T1000 (cell line): ENCODE data around the gene RASGRF2.
"Not testable (repeated sequence)": the region's sequence is repeated elsewhere in the genome, so short reads cannot be mapped to it uniquely, and the experiment has no call there.

ENCODE experiments used
- DNase-seq: peaks from one replicate; lab custom pipeline; 2025; ENCODE audit warnings: mixed read lengths; lab: John Stamatoyannopoulos, UW

Gene RASGRF2

DNA sequence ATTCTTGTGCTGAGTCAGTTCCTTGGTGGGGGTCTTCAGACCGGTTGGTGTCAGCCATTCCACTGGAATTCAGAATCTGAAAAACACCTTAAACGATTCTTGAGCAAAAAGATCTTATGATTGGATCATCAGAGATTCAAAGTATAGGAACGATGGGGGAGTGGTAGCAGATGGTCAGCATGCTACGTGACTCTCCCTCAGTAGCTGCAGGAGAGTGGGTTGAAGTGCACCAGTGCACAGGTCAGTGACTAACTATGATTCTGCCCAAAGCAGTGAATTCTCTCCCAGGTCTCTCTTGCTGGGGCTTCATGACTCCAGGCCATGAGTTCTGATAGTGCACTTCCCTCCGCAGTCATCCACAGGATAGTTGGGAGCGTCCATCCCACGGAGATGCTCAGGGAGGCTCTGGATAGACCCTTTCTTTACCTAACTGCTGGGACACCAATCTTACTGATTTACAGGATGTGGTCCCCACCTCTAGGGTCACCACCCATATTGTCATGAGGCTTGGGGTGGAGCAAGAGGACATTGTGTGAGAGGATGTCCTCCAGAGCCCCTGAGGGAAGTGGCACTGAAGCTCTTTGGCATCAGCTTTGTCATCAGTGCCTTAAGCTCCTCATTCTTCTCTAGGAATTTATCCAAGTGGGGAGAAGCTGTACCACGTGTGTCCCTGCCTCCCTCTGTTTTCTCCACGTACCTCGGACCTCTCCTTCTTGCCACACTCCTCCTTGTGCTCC, 62.0 kb downstream of the RASGRF2 start:
- no peak for DNase-seq

- no peak for DNase-seq
Measured at GRCh38 chr5:81022688-81023084, 62.5 kb downstream of the RASGRF2 start.

DNA sequence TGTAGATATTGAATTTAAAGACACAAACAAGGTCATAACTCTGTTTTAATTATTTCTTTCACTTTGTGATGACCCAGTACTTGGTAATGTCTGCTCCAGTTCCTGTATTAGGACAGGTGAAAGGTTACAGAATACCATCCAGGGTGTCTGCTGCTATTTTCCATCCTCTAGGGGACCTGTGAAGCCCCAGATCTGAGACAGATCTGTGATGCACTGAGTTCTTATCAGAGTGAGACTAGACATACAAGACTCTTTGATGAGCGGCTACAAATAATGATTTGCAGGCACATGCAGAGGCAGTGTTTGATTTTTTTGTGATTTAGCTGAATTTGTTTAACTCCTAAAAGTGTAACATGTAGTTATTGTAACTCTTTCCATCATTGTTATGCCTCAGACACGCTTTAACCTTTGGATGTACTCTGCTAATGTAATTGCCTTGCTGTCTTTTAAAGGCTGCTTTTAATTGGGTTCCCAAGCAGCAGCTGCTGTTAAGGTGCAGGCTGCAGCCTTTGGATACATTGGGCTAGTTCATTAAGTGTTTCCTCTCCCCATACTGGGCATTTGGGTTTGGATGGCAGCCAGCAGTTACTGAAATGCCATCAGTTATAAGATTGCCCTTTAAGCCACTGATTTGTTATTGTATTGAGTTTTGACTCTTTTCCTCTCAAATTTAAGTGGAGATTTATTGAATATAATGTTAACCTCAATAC, 63.3 kb downstream of the RASGRF2 start:
- no peak for DNase-seq

DNA sequence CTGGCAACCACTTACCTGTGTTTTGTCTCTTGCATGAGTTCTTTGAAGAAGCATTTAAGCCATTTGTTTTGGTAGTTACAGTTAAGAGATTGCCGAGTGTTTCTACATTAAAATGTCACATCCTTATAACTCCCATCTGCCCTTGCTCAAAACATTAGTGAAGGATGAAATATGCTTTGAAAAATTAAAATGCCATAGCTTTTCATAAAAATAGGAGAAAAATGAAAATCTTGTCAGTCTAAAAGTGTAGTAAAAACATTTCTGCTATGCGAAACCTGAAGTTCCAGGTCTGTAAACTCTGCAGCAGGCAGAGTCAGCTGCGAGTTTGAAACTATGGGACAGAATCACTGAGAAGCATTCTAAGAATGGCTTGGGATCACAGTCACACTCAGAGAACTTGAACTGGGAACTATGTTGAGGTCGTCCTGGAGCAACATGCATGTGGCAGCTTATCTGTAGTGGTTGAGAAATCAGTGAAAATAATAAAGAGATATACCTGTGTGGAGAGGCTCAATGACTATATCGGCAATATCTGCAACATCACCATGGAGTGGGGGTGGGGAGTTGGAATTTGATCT, 67.4 kb downstream of the RASGRF2 start:
- DNase-seq, result no peak

- DNase-seq, result not testable (repeated sequence)
Measured at GRCh38 chr5:81028888-81029287, 68.7 kb downstream of the RASGRF2 start.

GRCh38 chr5:81029736-81030135, 69.6 kb downstream of the RASGRF2 start:
- DNase-seq, result not testable (repeated sequence)

DNA sequence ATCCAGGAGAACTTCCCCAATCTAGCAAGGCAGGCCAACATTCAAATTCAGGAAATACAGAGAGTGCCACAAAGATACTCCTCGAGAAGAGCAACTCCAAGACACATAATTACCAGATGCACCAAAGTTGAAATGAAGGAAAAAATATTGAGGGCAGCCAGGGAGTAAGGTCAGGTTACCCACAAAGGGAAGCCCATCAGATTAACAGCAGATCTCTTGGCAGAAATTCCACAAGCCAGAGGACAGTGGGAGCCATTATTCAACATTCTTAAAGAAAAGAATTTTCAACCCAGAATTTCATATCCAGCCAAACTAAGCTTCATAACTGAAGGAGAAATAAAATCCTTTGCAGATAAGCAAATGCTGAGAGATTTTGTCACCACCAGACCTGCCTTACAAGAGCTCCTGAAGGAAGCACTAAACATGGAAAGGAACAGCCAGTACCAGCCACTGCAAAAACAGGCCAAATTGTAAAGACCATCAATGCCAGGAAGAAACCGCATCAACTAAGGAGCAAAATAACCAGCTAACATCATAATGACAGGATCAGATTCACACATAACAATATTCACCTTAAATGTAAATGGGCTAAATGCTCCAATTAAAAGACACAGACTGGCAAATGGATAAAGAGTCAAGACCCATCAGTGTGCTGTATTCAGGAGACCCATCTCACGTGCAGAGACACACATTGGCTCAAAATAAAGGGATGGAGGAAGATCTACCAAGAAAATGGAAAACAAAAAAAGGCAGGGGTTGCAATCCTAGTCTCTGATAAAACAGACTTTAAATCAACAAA, 70.3 kb downstream of the RASGRF2 start:
- DNase-seq, result not testable (repeated sequence)

GRCh38 chr5:81035522-81035921, 75.4 kb downstream of the RASGRF2 start:
- no peak for DNase-seq

DNA sequence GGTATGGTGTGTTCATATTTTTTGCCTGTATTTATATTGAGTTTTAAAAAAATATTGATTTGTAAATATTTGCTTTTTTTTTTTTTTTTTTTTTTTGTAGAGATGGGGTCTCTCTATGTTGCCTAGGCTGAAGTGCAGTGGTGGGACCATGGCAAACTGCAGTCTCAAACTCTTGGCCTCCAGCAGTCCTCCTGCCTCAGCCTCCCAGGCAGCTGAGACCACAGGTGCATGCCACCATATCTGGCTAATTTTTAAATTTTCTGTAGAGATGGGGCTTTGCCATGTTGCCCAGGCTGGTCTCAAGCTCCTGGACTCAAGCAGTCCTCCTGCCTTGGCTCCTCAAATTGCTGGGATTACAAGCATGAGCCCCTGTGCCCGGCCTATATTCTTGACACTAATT, 78.3 kb downstream of the RASGRF2 start:
- DNase-seq, result no peak

DNA sequence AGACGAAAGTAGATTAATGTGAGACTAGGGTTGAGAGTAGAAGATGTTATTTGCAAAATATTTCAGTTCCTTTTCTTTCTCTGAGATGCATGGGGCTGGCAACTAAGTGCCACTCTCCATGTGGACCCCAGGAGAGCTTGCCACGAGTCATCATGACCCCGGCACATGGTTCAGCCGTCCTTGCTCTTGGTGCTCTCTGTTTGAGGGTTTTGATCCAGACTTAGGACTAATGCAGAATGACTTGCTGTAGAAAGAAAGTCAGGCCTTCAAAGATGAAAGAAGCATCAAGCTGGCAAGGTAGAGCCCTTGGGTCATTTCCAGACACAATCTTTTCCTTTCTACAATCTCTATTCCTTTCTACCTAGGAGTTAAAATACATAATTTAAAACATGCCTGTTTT, 84.7 kb downstream of the RASGRF2 start:
- DNase-seq, result no peak

GRCh38 chr5:81045389-81045807, 85.2 kb downstream of the RASGRF2 start:
- no peak for DNase-seq

DNA sequence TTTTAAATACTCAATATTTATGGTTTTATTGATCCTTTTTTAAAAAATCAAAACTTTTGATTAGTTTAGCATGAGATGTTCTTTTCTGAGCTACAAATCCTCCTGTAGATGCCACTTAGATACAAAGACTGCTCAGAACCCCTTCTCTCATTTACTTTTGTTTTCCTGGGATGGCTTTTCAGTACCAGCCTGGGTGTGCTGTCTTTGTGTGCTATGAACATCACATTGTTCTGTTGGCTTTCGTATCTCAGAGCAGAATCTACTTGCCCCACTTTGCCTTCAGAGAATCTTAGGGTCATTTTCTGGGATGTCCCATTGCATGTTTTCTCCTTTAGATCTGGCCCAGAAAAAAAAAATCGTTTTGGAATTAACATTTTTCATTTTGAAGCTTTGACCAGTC, 85.9 kb downstream of the RASGRF2 start:
- no peak for DNase-seq

GRCh38 chr5:81052325-81052724, 92.2 kb downstream of the RASGRF2 start:
- DNase-seq, result no peak

GRCh38 chr5:81053282-81053681, 93.1 kb downstream of the RASGRF2 start:
- DNase-seq, result not testable (repeated sequence)

- DNase-seq, result no peak
Measured at GRCh38 chr5:81058121-81058520, 98.0 kb downstream of the RASGRF2 start.

- DNase-seq, result no peak
Measured at GRCh38 chr5:81065492-81065891, 105.3 kb downstream of the RASGRF2 start.

DNA sequence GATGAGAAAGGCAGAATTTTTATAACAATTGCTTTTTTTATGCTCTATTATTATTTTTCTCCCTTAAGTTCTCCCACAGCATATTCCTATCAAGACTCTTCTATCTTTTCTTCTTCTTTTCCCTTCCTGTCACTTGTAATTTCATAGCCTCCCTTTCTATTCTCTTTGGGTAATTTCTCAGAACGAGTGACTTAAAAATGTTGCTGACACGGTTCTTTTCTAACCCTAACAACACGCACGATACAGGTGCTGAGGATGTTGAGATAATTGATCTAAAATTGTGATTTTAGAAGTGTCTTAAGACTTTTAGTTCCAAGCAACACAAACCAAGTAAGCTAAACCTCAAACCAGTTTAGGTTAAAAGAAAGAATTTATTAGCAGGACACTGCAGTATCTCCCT, 105.9 kb downstream of the RASGRF2 start:
- DNase-seq, result no peak

GRCh38 chr5:81067406-81067805, 107.2 kb downstream of the RASGRF2 start:
- no peak for DNase-seq

- no peak for DNase-seq
Measured at GRCh38 chr5:81068063-81068462, 107.9 kb downstream of the RASGRF2 start.

DNA sequence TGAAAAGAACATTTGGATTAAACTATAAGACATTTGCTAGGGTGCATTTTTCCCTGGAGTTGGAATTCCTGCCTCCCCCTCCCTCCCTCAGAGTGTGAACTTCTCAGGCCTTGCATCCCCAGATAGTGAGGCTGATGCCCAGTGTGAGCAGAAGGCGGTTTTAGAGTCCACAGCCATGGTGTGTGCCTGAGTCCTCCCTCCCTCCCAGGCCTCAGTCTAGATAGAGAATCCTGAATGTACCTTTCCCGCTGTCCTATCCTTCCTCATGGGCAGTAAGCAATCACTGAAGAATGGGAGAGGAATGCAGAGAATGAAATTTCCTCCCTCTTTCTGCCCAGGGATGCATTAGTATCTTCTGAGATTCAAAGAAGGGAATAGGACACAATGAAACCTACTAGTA, 108.5 kb downstream of the RASGRF2 start:
- no peak for DNase-seq

DNA sequence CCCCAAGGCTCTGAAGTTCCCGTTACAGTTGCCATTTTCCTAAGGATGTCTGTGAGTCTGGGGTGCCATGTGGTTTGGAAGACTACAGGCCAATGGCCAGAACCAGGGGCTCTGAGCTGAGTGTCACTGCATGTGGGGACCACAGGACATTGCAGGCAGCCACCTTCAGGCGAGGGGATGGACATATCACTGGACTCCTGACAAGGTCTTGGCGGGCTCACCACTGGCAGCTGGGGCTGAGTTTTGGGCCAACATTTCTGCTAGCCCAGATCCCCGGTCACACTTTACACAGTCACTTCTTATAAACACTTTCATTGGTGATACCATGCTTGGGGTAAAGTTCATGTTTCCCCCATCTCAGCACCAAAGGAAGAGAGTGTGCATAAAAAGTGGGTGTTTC, 109.8 kb downstream of the RASGRF2 start:
- DNase-seq, result no peak

DNA sequence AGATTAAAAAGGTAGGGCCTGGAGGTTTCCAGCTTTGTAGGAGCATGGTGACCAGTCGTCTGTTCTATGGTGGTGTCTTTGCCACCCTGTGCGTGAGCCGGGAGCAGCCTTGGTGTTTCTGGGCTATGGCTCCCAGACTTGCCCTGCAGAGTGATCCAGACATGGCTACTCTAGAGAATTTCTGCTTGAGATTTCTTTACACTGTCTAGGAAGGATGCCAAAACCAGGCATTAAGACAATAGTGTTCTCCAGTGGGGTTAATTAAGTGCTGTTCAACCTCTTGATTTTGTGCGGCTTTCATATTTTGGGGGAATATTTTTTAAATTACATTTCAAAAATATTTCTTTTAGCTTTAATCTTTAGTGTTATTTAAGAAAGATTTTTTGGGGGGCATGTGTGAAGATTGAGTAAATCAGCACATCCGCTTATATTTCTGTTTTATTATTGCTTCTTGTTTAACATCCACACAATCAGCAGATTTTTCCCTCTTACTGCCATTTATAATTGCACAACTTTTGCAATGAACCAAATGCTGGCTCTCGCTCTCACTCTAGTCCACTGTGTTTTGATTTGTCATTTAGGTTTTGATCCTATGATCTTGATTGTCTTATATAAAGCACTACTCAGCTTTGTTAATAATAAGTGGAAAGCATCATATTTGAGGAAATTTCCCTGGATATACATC, 110.5 kb downstream of the RASGRF2 start:
- no peak for DNase-seq
